ENCODE measurements around the gene G3BP1.
"Not testable (repeated sequence)": the region's sequence is repeated elsewhere in the genome, so short reads cannot be mapped to it uniquely, and the experiment has no call there.

DNA sequence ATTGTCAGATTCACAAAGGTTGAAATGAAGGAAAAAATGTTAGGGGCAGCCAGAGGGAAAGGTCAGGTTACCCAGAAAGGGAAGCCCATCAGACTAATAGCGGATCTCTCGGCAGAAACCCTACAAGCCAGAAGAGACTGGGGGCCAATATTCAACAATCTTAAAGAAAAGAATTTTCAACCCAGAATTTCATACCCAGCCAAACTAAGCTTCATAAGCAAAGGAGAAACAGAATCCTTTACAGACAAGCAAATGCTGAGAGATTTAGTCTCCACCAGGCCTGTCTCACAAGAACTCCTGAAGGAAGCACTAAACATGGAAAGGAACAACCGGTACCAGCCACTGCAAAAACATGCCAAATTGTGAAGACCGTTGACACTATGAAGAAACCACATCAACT is 61.1 kb downstream of the G3BP1 start:
- not testable (repeated sequence) for TF ChIP-seq TAF1 (IDR thresholded peaks at IDR 0.05; ENCODE audit: low read depth); EP300 (conservative IDR thresholded peaks at IDR 0.05; ENCODE audit: poor library complexity, severe bottlenecking)
- TF ChIP-seq, protein P1, sequence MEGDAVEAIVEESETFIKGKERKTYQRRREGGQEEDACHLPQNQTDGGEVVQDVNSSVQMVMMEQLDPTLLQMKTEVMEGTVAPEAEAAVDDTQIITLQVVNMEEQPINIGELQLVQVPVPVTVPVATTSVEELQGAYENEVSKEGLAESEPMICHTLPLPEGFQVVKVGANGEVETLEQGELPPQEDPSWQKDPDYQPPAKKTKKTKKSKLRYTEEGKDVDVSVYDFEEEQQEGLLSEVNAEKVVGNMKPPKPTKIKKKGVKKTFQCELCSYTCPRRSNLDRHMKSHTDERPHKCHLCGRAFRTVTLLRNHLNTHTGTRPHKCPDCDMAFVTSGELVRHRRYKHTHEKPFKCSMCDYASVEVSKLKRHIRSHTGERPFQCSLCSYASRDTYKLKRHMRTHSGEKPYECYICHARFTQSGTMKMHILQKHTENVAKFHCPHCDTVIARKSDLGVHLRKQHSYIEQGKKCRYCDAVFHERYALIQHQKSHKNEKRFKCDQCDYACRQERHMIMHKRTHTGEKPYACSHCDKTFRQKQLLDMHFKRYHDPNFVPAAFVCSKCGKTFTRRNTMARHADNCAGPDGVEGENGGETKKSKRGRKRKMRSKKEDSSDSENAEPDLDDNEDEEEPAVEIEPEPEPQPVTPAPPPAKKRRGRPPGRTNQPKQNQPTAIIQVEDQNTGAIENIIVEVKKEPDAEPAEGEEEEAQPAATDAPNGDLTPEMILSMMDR (IDR thresholded peaks at IDR 0.05; ENCODE audit: poor library complexity, severe bottlenecking): not testable (repeated sequence)

All from neural cell (in vitro differentiated cells).